ENCODE measurements around the gene ATPAF2. TPM values are rescaled to one million over a fixed set of nuclear protein-coding genes. Genes with fewer than 3 reads are reported as not detected.

ATPAF2 gene
- 41.5 TPM for polyA plus RNA-seq

- H3K36me3 Mint-ChIP-seq: no peaks in the 10 kb centered on the region
- H3K9me3 Mint-ChIP-seq: no peaks in the 10 kb centered on the region
- no peaks in the 10 kb centered on the region for H3K27me3 Mint-ChIP-seq
- peaks cover 20 to 43% (median 23%) of the 10 kb centered on the region in 3 donors for H3K4me1 Mint-ChIP-seq
- H3K4me3 Mint-ChIP-seq: peak within 1 kb of the TSS; percentile 93 to 99 (median 96)
- peak within 1 kb of the TSS; percentile 91 to 96 (median 96) for H3K27ac Mint-ChIP-seq
Observed at GRCh38 chr17:18038861-18039534, at the start of gene ATPAF2, which contains the start of gene GID4. TSS of gene ATPAF2 (minus strand) at chr17:18039168. CDS start at chr17:18039013, 155 bp downstream. TSS of gene GID4 (plus strand) at chr17:18039408. CDS start at chr17:18039465, 57 bp downstream.

GRCh38 chr17:18087610-18088491 lies 48.9 kb upstream of the ATPAF2 start, which contains the start of gene DRG2:
TSS of gene DRG2 (plus strand) at chr17:18087948. CDS start at chr17:18088024, 76 bp downstream.
- H3K27me3 Mint-ChIP-seq: no peaks in the 10 kb centered on the region
- H3K27ac Mint-ChIP-seq: peak within 1 kb of the TSS; percentile 96 to 97 (median 96)
- H3K4me3 Mint-ChIP-seq: peak within 1 kb of the TSS; percentile 98 to 100 (median 100)
- H3K36me3 Mint-ChIP-seq: peaks cover 2% of the 10 kb centered on the region
- H3K9me3 Mint-ChIP-seq: no peaks in the 10 kb centered on the region
- peaks cover 14 to 21% (median 15%) of the 10 kb centered on the region in 3 donors for H3K4me1 Mint-ChIP-seq

- peaks cover 10 to 16% (median 14%) of the 10 kb centered on the region in 3 donors for H3K4me1 Mint-ChIP-seq
- H3K27me3 Mint-ChIP-seq: peaks cover 5% of the 10 kb centered on the region
- H3K9me3 Mint-ChIP-seq: no peaks in the 10 kb centered on the region
- H3K4me3 Mint-ChIP-seq: no peak overlapping the region
- no peak overlapping the region for H3K27ac Mint-ChIP-seq
- peaks cover 2% of the 10 kb centered on the region for H3K36me3 Mint-ChIP-seq
Observed at GRCh38 chr17:18084256-18084655, 45.3 kb upstream of the ATPAF2 start.

- Mint-ChIP-seq H3K4me3 (no peak overlapping the region), H3K9me3 (no peaks in the 10 kb centered on the region), H3K27ac (no peak overlapping the region), H3K36me3 (no peaks in the 10 kb centered on the region), H3K27me3 (peaks cover 18% of the 10 kb centered on the region), H3K4me1 (no peaks in the 10 kb centered on the region)
Observed at GRCh38 chr17:18079543-18079942, 40.6 kb upstream of the ATPAF2 start.

- Mint-ChIP-seq H3K27ac (no peak overlapping the region), H3K9me3 (no peaks in the 10 kb centered on the region), H3K4me1 (no peaks in the 10 kb centered on the region), H3K4me3 (no peak overlapping the region), H3K27me3 (peaks cover 20% of the 10 kb centered on the region), H3K36me3 (no peaks in the 10 kb centered on the region)
Observed at GRCh38 chr17:18076936-18077335, 38.0 kb upstream of the ATPAF2 start.

- H3K4me1 Mint-ChIP-seq: no peaks in the 10 kb centered on the region
- H3K27ac Mint-ChIP-seq: peak overlapping the region in 1 of 3 donors; percentile 6
- H3K36me3 Mint-ChIP-seq: no peaks in the 10 kb centered on the region
- peaks cover 15% of the 10 kb centered on the region for H3K27me3 Mint-ChIP-seq
- H3K4me3 Mint-ChIP-seq: no peak overlapping the region
- H3K9me3 Mint-ChIP-seq: no peaks in the 10 kb centered on the region
Observed at GRCh38 chr17:18074566-18075272, 35.8 kb upstream of the ATPAF2 start.

GRCh38 chr17:18071751-18072150 lies 32.8 kb upstream of the ATPAF2 start:
- Mint-ChIP-seq H3K27ac (no peak overlapping the region), H3K36me3 (no peaks in the 10 kb centered on the region), H3K9me3 (no peaks in the 10 kb centered on the region), H3K4me1 (no peaks in the 10 kb centered on the region), H3K27me3 (peaks cover 12% of the 10 kb centered on the region), H3K4me3 (no peak overlapping the region)

- Mint-ChIP-seq H3K9me3 (no peaks in the 10 kb centered on the region), H3K27ac (no peak overlapping the region)
Observed at GRCh38 chr17:18070861-18071340, 31.9 kb upstream of the ATPAF2 start.

GRCh38 chr17:18069101-18069500 lies 30.1 kb upstream of the ATPAF2 start:
- H3K27me3 Mint-ChIP-seq: peaks cover 1% of the 10 kb centered on the region
- no peaks in the 10 kb centered on the region for H3K4me1 Mint-ChIP-seq
- no peaks in the 10 kb centered on the region for H3K9me3 Mint-ChIP-seq
- peaks cover 4% of the 10 kb centered on the region for H3K36me3 Mint-ChIP-seq
- no peak overlapping the region for H3K4me3 Mint-ChIP-seq
- H3K27ac Mint-ChIP-seq: no peak overlapping the region

More at GRCh38 chr17:18070861-18071340, 31.9 kb upstream of the ATPAF2 start:
- Mint-ChIP-seq H3K4me1 (no peaks in the 10 kb centered on the region), H3K27me3 (peaks cover 7% of the 10 kb centered on the region), H3K36me3 (peaks cover 4% of the 10 kb centered on the region), H3K4me3 (no peak overlapping the region)

- H3K27ac Mint-ChIP-seq: peak overlapping the region in 1 of 3 donors; percentile 8
- H3K36me3 Mint-ChIP-seq: peaks cover 5% of the 10 kb centered on the region
- H3K9me3 Mint-ChIP-seq: no peaks in the 10 kb centered on the region
- H3K27me3 Mint-ChIP-seq: no peaks in the 10 kb centered on the region
- no peak overlapping the region for H3K4me3 Mint-ChIP-seq
- H3K4me1 Mint-ChIP-seq: no peaks in the 10 kb centered on the region
Observed at GRCh38 chr17:18066866-18067265, 27.9 kb upstream of the ATPAF2 start.

GRCh38 chr17:18065546-18065945 lies 26.6 kb upstream of the ATPAF2 start:
- Mint-ChIP-seq H3K36me3 (peaks cover 7% of the 10 kb centered on the region), H3K4me3 (peak overlapping the region in 1 of 4 donors; percentile 37), H3K4me1 (no peaks in the 10 kb centered on the region), H3K27ac (no peak overlapping the region), H3K27me3 (no peaks in the 10 kb centered on the region), H3K9me3 (no peaks in the 10 kb centered on the region)

- Mint-ChIP-seq H3K27ac (no peak overlapping the region), H3K27me3 (no peaks in the 10 kb centered on the region), H3K36me3 (peaks cover 7% of the 10 kb centered on the region), H3K4me3 (no peak overlapping the region), H3K4me1 (no peaks in the 10 kb centered on the region), H3K9me3 (no peaks in the 10 kb centered on the region)
Observed at GRCh38 chr17:18064053-18064452, 25.1 kb upstream of the ATPAF2 start.

- peaks cover 7% of the 10 kb centered on the region for H3K36me3 Mint-ChIP-seq
- H3K27ac Mint-ChIP-seq: peak overlapping the region in 1 of 3 donors; percentile 10
Observed at GRCh38 chr17:18059283-18059682, 20.3 kb upstream of the ATPAF2 start.

GRCh38 chr17:18056214-18056613 lies 17.2 kb upstream of the ATPAF2 start:
- Mint-ChIP-seq H3K4me1 (no peaks in the 10 kb centered on the region), H3K36me3 (peaks cover 4% of the 10 kb centered on the region), H3K4me3 (no peak overlapping the region), H3K27me3 (no peaks in the 10 kb centered on the region), H3K9me3 (no peaks in the 10 kb centered on the region), H3K27ac (no peak overlapping the region)

More at GRCh38 chr17:18059283-18059682, 20.3 kb upstream of the ATPAF2 start:
- Mint-ChIP-seq H3K9me3 (no peaks in the 10 kb centered on the region), H3K4me3 (no peak overlapping the region), H3K4me1 (no peaks in the 10 kb centered on the region), H3K27me3 (no peaks in the 10 kb centered on the region)
